Loucy (cell line): ENCODE results near the gene SEC11C.

Source experiments
- H2AFZ ChIP-seq: fragments of 200-600 bp; sonication (generic); 2 replicates; pipeline ENCODE4 v1.6.0; 2016; ENCODE audit warnings: antibody characterized with exemption, mild to moderate bottlenecking, low read length, moderate library complexity
- H3F3A ChIP-seq: fragments of 200-600 bp; 2 replicates; pipeline ENCODE4 v1.6.0; 2016; ENCODE audit warnings: antibody characterized with exemption, low read depth, mild to moderate bottlenecking
- H3K27me3 ChIP-seq: fragments of 200-600 bp; sonication (generic); 2 replicates; pipeline ENCODE4 v1.6.1; 2014; ENCODE audit warnings: low read length, mild to moderate bottlenecking; ENCODE audit not compliant: insufficient read depth, poor library complexity, severe bottlenecking
- H3K36me3 ChIP-seq: fragments of 200-600 bp; sonication (generic); 2 replicates; pipeline ENCODE4 v1.6.1; 2016; ENCODE audit warnings: low read length; ENCODE audit not compliant: insufficient read depth
- H3K4me1 ChIP-seq: fragments of 200-600 bp; sonication (generic); 2 replicates; pipeline ENCODE4 v1.5.1; 2014; ENCODE audit warnings: low read length, mild to moderate bottlenecking; ENCODE audit not compliant: insufficient read depth, poor library complexity, severe bottlenecking
- H3K4me2 ChIP-seq: fragments of 200-600 bp; sonication (generic); 2 replicates; pipeline ENCODE4 v1.6.0; 2014; ENCODE audit warnings: antibody characterized with exemption, low read length, low read depth, mild to moderate bottlenecking; ENCODE audit not compliant: poor library complexity, severe bottlenecking
- H3K4me3 ChIP-seq: fragments of 200-600 bp; sonication (generic); 2 replicates; pipeline ENCODE4 v1.5.1; 2014; ENCODE audit warnings: low read length, mild to moderate bottlenecking, mixed read lengths; ENCODE audit not compliant: poor library complexity, severe bottlenecking
- H3K79me2 ChIP-seq: fragments of 200-600 bp; sonication (generic); 2 replicates; pipeline ENCODE4 v1.6.1; 2014; ENCODE audit warnings: low read length; ENCODE audit not compliant: insufficient read depth
- H3K9ac ChIP-seq: fragments of 200-600 bp; sonication (generic); 2 replicates; pipeline ENCODE4 v1.6.0; 2014; ENCODE audit warnings: mild to moderate bottlenecking, low read depth, low read length, moderate library complexity; ENCODE audit not compliant: poor library complexity, severe bottlenecking
- H3K9me2 ChIP-seq: fragments of 200-600 bp; sonication (generic); replicated peaks from 2 replicates; pipeline ENCODE4 v1.6.1; 2016; ENCODE audit warnings: low read depth, low read length, mixed read lengths
- H3K9me3 ChIP-seq: fragments of 200-600 bp; sonication (generic); 2 replicates; pipeline ENCODE4 v1.6.1; 2014; ENCODE audit warnings: mild to moderate bottlenecking, antibody characterized with exemption, low read length, low read depth; ENCODE audit not compliant: insufficient read depth
- H4K20me1 ChIP-seq: fragments of 200-600 bp; sonication (generic); 2 replicates; pipeline ENCODE4 v1.6.0; 2014; ENCODE audit warnings: antibody characterized with exemption, low read length, mild to moderate bottlenecking; ENCODE audit not compliant: insufficient read depth, poor library complexity, severe bottlenecking
- CTCF ChIP-seq: fragments of 200-600 bp; sonication (generic); conservative IDR thresholded peaks from 2 replicates; pipeline ENCODE4 v1.5.1; 2014; ENCODE audit warnings: mild to moderate bottlenecking, antibody characterized with exemption, low read length
- EZH2phosphoT487 ChIP-seq: fragments of 200-600 bp; IDR thresholded peaks from 2 replicates; pipeline ENCODE4 v1.6.1; 2018; ENCODE audit warnings: antibody characterized with exemption, mild to moderate bottlenecking, moderate library complexity, borderline replicate concordance

SEC11C gene

DNA sequence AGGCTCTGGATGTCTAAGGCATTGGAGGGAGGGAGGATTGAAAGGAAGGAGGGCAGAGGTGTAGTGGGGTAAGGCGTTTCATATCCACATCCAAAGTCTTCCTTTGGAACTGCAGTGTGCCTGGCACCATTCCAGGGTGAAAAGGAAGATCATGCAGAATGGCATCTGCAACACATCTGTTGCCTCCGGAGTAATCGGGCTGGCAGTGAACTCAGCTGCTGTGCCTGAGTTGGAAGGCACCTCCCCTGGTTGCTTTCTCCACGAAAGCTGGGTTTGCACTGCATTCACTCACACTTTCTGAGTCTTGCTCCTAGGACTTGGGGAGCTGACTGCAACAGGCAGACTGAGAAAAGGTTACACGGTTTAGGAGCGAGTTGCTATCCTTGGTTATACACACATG lies 30.3 kb upstream of the SEC11C start:
- Histone ChIP-seq H3K4me2 (no peak overlapping the region), H3K79me2 (no peaks in the 10 kb centered on the region), H3K4me1 (no peaks in the 10 kb centered on the region), H3K4me3 (no peak overlapping the region), H3F3A (no peaks in the 10 kb centered on the region), H2AFZ (no peak overlapping the region), H3K9me3 (no peaks in the 10 kb centered on the region), H4K20me1 (no peaks in the 10 kb centered on the region), H3K36me3 (no peaks in the 10 kb centered on the region), H3K9ac (no peak overlapping the region), H3K27me3 (peaks cover 4% of the 10 kb centered on the region), H3K9me2 (no peaks in the 10 kb centered on the region)
- TF ChIP-seq CTCF (no peak), EZH2phosphoT487 (no peak)

DNA sequence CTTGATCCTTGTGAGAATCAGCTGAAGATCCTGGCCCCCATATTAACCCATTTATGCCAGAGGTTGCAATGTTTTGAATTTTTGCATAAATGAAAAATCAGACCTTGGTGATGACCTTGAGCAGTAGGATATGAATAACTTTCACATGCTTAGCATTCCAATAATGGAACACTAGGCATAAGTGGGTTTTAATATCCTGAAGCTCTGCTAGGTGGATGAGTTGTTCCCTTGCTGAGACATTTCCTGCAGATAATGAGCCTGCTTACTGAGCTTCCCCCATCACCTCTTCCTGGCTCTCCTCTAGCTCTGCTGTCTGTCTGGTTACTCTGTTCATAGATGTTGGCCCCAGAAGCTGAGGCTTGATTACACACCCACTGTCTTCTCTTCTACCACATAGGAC lies 25.5 kb upstream of the SEC11C start:
- Histone ChIP-seq H3K4me3 (no peak overlapping the region), H3K36me3 (no peaks in the 10 kb centered on the region), H3K9ac (no peak overlapping the region), H3K27me3 (peaks cover 4% of the 10 kb centered on the region), H3K4me2 (no peak overlapping the region), H3K79me2 (no peaks in the 10 kb centered on the region), H2AFZ (no peak overlapping the region), H3F3A (no peaks in the 10 kb centered on the region), H4K20me1 (no peaks in the 10 kb centered on the region), H3K4me1 (no peaks in the 10 kb centered on the region), H3K9me3 (no peaks in the 10 kb centered on the region), H3K9me2 (no peaks in the 10 kb centered on the region)
- TF ChIP-seq EZH2phosphoT487 (no peak), CTCF (no peak)

- Histone ChIP-seq H3K27me3 (peaks cover 3% of the 10 kb centered on the region), H3F3A (no peaks in the 10 kb centered on the region), H3K4me3 (no peak overlapping the region), H2AFZ (no peak overlapping the region), H3K9ac (no peak overlapping the region), H3K79me2 (no peaks in the 10 kb centered on the region), H3K9me2 (no peaks in the 10 kb centered on the region), H3K4me2 (no peak overlapping the region), H4K20me1 (no peaks in the 10 kb centered on the region), H3K9me3 (no peaks in the 10 kb centered on the region), H3K4me1 (no peaks in the 10 kb centered on the region), H3K36me3 (no peaks in the 10 kb centered on the region)
- no peak for TF ChIP-seq CTCF
- no peak for TF ChIP-seq EZH2phosphoT487
These were observed 15.9 kb upstream of the SEC11C start for GRCh38 chr18:59123588-59124369.
